HepG2 (cell line): ENCODE data around the gene KANTR. TPM values are rescaled to one million over a fixed set of nuclear protein-coding genes. Genes with fewer than 3 reads are reported as not detected.

Source experiments
- ATAC-seq: fragments of 200-7000 bp; cut with Tn5 transposase; 3 replicates; pipeline ENCODE4 v1.9.1; 2020; ENCODE audit warnings: mild to moderate bottlenecking, moderate library complexity
- BruUV-seq: library from RNA; stranded (reverse); fragments of 400-500 nt; replicated peaks from 2 replicates; lab custom pipeline; 2021; lab: Mats Ljungman, UMichigan
- CTCF ChIA-PET: fragments of 300-600 bp; formaldehyde crosslinking; extraction: SDS; loops from one replicate; lab custom pipeline; 2021; ENCODE audit warnings: low total read pairs, inconsistent platforms, low intra/inter-chr PET ratio; lab: Yijun Ruan, JAX
- POLR2A ChIA-PET: fragments of 350-600 bp; sonication (Branson Sonifier 250); formaldehyde crosslinking; loops from one replicate; lab custom pipeline; 2020; ENCODE audit warnings: antibody characterized with exemption, inconsistent platforms; lab: Yijun Ruan, JAX
- DNase-seq: peaks from one replicate; pipeline ENCODE4 v3.0.0-alpha.2; 2015; ENCODE audit warnings: low spot score
- FAIRE-seq: peaks from 3 replicates; lab custom pipeline; 2011; peaks lifted over from hg19 to GRCh38; lab: Jason Lieb, UNC
- H2AFZ ChIP-seq: one replicate; pipeline ENCODE4 v1.6.1; 2011; ENCODE audit warnings: low read length, inconsistent platforms
- H3K27ac ChIP-seq: fragments of 300-600 bp; 3 replicates; pipeline ENCODE4 v1.8.0; 2011; ENCODE audit warnings: mixed run types, mild to moderate bottlenecking, mixed read lengths, low read length, inconsistent platforms; ENCODE audit not compliant: insufficient read depth; ENCODE audit errors: extremely low read length
- H3K27me3 ChIP-seq, 2 experiments: fragments of 200-600 bp in 1 of 2; 2 replicates in 1 of 2; 3 replicates in 1 of 2; pipeline versions ENCODE4 v1.6.0 to v1.8.0; 2011; ENCODE audit warnings: low read length in 2 of 2, mild to moderate bottlenecking in 2 of 2, moderate library complexity in 2 of 2, inconsistent platforms in 1 of 2; ENCODE audit not compliant: insufficient read depth in 2 of 2, control insufficient read depth in 1 of 2
- H3K36me3 ChIP-seq, 2 experiments: fragments of 200-600 bp in 1 of 2; replicated peaks in 1 of 2; 2 replicates in 1 of 2; 3 replicates in 1 of 2; pipeline versions ENCODE4 v1.5.1 to v1.8.0; 2011; ENCODE audit warnings: low read length in 2 of 2, inconsistent platforms in 1 of 2; ENCODE audit not compliant: insufficient read depth in 2 of 2, control insufficient read depth in 1 of 2
- H3K4me1 ChIP-seq: 2 replicates; pipeline ENCODE4 v1.5.1; 2012; ENCODE audit warnings: low read length, inconsistent platforms; ENCODE audit not compliant: insufficient read depth
- H3K4me2 ChIP-seq: 2 replicates; pipeline ENCODE4 v1.6.0; 2011; ENCODE audit warnings: low read depth, low read length, inconsistent platforms
- H3K4me3 ChIP-seq, 3 experiments: fragments of 200-600 bp in 1 of 3; sonication (generic), shearing (Covaris generic) in 1 of 3; replicated peaks in 1 of 3; 2 replicates each; pipeline ENCODE4 v1.5.1; 2011 to 2016; ENCODE audit warnings: low read length in 3 of 3, inconsistent platforms in 2 of 3, low read depth in 2 of 3, mild to moderate bottlenecking in 2 of 3, control low read depth in 1 of 3, mixed read lengths in 1 of 3; ENCODE audit not compliant: insufficient read depth in 1 of 3
- H3K79me2 ChIP-seq: one replicate; pipeline ENCODE4 v1.6.1; 2011; ENCODE audit warnings: low read length, inconsistent platforms; ENCODE audit not compliant: insufficient read depth
- H3K9ac ChIP-seq: 2 replicates; pipeline ENCODE4 v1.6.0; 2011; ENCODE audit warnings: mild to moderate bottlenecking, low read depth, low read length, inconsistent platforms; ENCODE audit not compliant: insufficient read depth
- H3K9me3 ChIP-seq: 2 replicates; pipeline ENCODE4 v1.5.1; 2012; ENCODE audit warnings: mild to moderate bottlenecking, low read length
- H4K20me1 ChIP-seq: 2 replicates; pipeline ENCODE4 v1.6.0; 2011; ENCODE audit warnings: inconsistent platforms, mild to moderate bottlenecking, low read length, moderate library complexity; ENCODE audit not compliant: insufficient read depth
- DMAP1 ChIP-seq: IDR thresholded peaks from 2 replicates; pipeline ENCODE4 v1.6.1; 2016
- ZFP62 ChIP-seq: sonication (generic); formaldehyde crosslinking; IDR thresholded peaks from 2 replicates; pipeline ENCODE4 v1.4.0; 2020; ENCODE audit warnings: missing genetic modification reagents
- ZNF552 ChIP-seq: sonication (generic); formaldehyde crosslinking; IDR thresholded peaks from 2 replicates; pipeline ENCODE4 v1.9.0; 2022; ENCODE audit warnings: missing genetic modification reagents, mild to moderate bottlenecking, borderline replicate concordance
- ZNF557 ChIP-seq: sonication (generic); formaldehyde crosslinking; IDR thresholded peaks from 2 replicates; pipeline ENCODE4 v1.4.0; 2020; ENCODE audit warnings: missing genetic modification reagents
- ZNF574 ChIP-seq: sonication (generic); formaldehyde crosslinking; IDR thresholded peaks from 2 replicates; pipeline ENCODE4 v1.4.0; 2020; ENCODE audit warnings: missing genetic modification reagents
- ZNF619 ChIP-seq: sonication (generic); formaldehyde crosslinking; IDR thresholded peaks from 2 replicates; pipeline ENCODE4 v1.4.0; 2020; ENCODE audit warnings: mild to moderate bottlenecking, missing genetic modification reagents
- ZNF878 ChIP-seq: sonication (generic); formaldehyde crosslinking; IDR thresholded peaks from 2 replicates; pipeline ENCODE4 v1.8.1; 2023; ENCODE audit warnings: mild to moderate bottlenecking, missing genetic modification reagents, moderate library complexity
- WGBS: methylation state at CpG from one replicate; pipeline ENCODE4 v1.1.6; 2017; ENCODE audit warnings: low lambda C conversion rate; 5-methylcytosine and 5-hydroxymethylcytosine counted together
- in situ Hi-C: cut with HindIII; loops from 2 replicates; pipeline ENCODE4 v1.10.0; 2017; ENCODE audit warnings: low pct_unique_long_range_greater_than_20kb; ENCODE audit not compliant: extremely low pct_ligation_motif_present
- intact Hi-C: fragments of 100-400 bp; cut with micrococcal nuclease; formaldehyde crosslinking; loops from one replicate; pipeline ENCODE4 v1.10.0; 2022; ENCODE audit not compliant: unreplicated experiment
- polyA plus RNA-seq, 8 experiments: library from polyadenylated mRNA; depleted of rRNA in 3 of 8; stranded (reverse) in 7 of 8; unstranded in 1 of 8; fragments of >200 nt; fragmentation: Illumina TruSeq in 4 of 8; extraction: Trizol in 4 of 8; gene quantifications; 2 replicates each; pipeline versions ENCODE4 v1.2.1 to v1.2.3, GENCODE V29; 2011 to 2016; ENCODE audit warnings: low read depth in 4 of 8, missing spikeins in 1 of 8, mixed read lengths in 1 of 8; ENCODE audit not compliant: insufficient read depth in 1 of 8
- total RNA-seq, 5 experiments: library from RNA; depleted of rRNA; stranded (reverse); fragments of >200 nt; fragmentation: Illumina TruSeq; extraction: Trizol; gene quantifications; 2 replicates each; pipeline ENCODE4 v1.2.3, GENCODE V29; 2016; ENCODE audit warnings: low read depth in 1 of 5
- TF ChIP-seq, protein P1 (sequence below): sonication (generic); formaldehyde crosslinking; IDR thresholded peaks from 2 replicates; pipeline ENCODE4 v1.4.0; 2020; ENCODE audit warnings: missing genetic modification reagents, borderline replicate concordance

KANTR gene
- total and polyA plus RNA-seq, 2 of the 13 experiments (the other 11 are each of a cell fraction or from before 2014, with no cell fraction given), result 4.4 to 9.0 TPM

- Histone ChIP-seq H3K27me3 (no peaks in the 10 kb centered on the region), H3K4me3 (no peak overlapping the region), H2AFZ (no peak overlapping the region), H3K79me2 (peaks cover 3% of the 10 kb centered on the region), H4K20me1 (no peaks in the 10 kb centered on the region), H3K27ac (no peak overlapping the region), H3K9me3 (no peaks in the 10 kb centered on the region), H3K4me1 (no peaks in the 10 kb centered on the region), H3K36me3 (no peaks in the 10 kb centered on the region), H3K9ac (no peak overlapping the region), H3K4me2 (no peak overlapping the region)
- in situ Hi-C loops (no loop called here), intact Hi-C loops (no loop called here)
- FAIRE-seq, result no peak
- ChIA-PET POLR2A (no interaction called here), CTCF (no interaction called here)
- ATAC-seq, result no peak
- 85% methylated on average over 2 of the region's 3 CpGs for WGBS
- no peak for DNase-seq
- TF ChIP-seq ZNF619 (no peak), ZNF878 (no peak)
- BruUV-seq, result no TSS peak
Observed at GRCh38 chrX:53116101-53116500, 22.2 kb downstream of the KANTR start.

- in situ Hi-C loops, result no loop called here
Observed at GRCh38 chrX:53122013-53122412, 28.1 kb downstream of the KANTR start.

More at GRCh38 chrX:53122013-53122412, 28.1 kb downstream of the KANTR start:
- TF ChIP-seq ZNF574 (CRISPR knock-in tag) (no peak), DMAP1 (CRISPR knock-in tag) (no peak), ZFP62 (CRISPR knock-in tag) (no peak), ZNF552 (no peak), ZNF557 (CRISPR knock-in tag) (no peak)
- TF ChIP-seq, protein P1, sequence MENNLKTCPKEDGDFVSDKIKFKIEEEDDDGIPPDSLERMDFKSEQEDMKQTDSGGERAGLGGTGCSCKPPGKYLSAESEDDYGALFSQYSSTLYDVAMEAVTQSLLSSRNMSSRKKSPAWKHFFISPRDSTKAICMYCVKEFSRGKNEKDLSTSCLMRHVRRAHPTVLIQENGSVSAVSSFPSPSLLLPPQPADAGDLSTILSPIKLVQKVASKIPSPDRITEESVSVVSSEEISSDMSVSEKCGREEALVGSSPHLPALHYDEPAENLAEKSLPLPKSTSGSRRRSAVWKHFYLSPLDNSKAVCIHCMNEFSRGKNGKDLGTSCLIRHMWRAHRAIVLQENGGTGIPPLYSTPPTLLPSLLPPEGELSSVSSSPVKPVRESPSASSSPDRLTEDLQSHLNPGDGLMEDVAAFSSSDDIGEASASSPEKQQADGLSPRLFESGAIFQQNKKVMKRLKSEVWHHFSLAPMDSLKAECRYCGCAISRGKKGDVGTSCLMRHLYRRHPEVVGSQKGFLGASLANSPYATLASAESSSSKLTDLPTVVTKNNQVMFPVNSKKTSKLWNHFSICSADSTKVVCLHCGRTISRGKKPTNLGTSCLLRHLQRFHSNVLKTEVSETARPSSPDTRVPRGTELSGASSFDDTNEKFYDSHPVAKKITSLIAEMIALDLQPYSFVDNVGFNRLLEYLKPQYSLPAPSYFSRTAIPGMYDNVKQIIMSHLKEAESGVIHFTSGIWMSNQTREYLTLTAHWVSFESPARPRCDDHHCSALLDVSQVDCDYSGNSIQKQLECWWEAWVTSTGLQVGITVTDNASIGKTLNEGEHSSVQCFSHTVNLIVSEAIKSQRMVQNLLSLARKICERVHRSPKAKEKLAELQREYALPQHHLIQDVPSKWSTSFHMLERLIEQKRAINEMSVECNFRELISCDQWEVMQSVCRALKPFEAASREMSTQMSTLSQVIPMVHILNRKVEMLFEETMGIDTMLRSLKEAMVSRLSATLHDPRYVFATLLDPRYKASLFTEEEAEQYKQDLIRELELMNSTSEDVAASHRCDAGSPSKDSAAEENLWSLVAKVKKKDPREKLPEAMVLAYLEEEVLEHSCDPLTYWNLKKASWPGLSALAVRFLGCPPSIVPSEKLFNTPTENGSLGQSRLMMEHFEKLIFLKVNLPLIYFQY, result no peak
- intact Hi-C loops, result no loop called here
- POLR2A ChIA-PET, result no interaction called here
- Histone ChIP-seq H3K79me2 (no peaks in the 10 kb centered on the region), H3K36me3 (no peaks in the 10 kb centered on the region), H3K4me2 (no peak overlapping the region), H3K27me3 (no peaks in the 10 kb centered on the region), H3K9me3 (no peaks in the 10 kb centered on the region), H3K4me3 (no peak overlapping the region), H2AFZ (no peak overlapping the region), H4K20me1 (no peaks in the 10 kb centered on the region), H3K4me1 (no peaks in the 10 kb centered on the region), H3K27ac (no peak overlapping the region), H3K9ac (no peak overlapping the region)
- no peak for DNase-seq
- CTCF ChIA-PET, result no interaction called here
- 78% methylated on average over 1 of the region's 1 CpG for WGBS
- no peak for ATAC-seq
- no TSS peak for BruUV-seq
- FAIRE-seq, result no peak
